ENCODE measurements around the gene S100A3.

S100A3 gene

GRCh38 chr1:153546796-153547559 lies 2.1 kb downstream of the S100A3 start:
- no peak overlapping the region for H3K4me3 ChIP-seq (ENCODE audit: low read depth, low read length)
- no peak for TF ChIP-seq CTCF (IDR thresholded peaks at IDR 0.05; ENCODE audit: borderline replicate concordance, insufficient read depth, low read depth, low read length)

- TF ChIP-seq CTCF (IDR thresholded peaks at IDR 0.05; ENCODE audit: borderline replicate concordance, insufficient read depth, low read depth, low read length): no peak
- no peak overlapping the region for H3K4me3 ChIP-seq (ENCODE audit: low read depth, low read length)
Observed at GRCh38 chr1:153546371-153546770, 2.7 kb downstream of the S100A3 start.

GRCh38 chr1:153545067-153546055 lies 3.7 kb downstream of the S100A3 start, which contains the start of gene S100A4:
Gene S100A4, minus strand, starts transcription at chr1:153545806. Its CDS starts 1,012 bp downstream, at chr1:153544794.
- peak within 1 kb of the TSS; percentile 16 for H3K4me3 ChIP-seq (ENCODE audit: low read depth, low read length)
- no peak for TF ChIP-seq CTCF (IDR thresholded peaks at IDR 0.05; ENCODE audit: borderline replicate concordance, insufficient read depth, low read depth, low read length)

- no peak overlapping the region for H3K4me3 ChIP-seq (ENCODE audit: low read depth, low read length)
- no peak for TF ChIP-seq CTCF (IDR thresholded peaks at IDR 0.05; ENCODE audit: borderline replicate concordance, insufficient read depth, low read depth, low read length)
Observed at GRCh38 chr1:153544453-153545066, 4.5 kb downstream of the S100A3 start.

GRCh38 chr1:153543736-153544135 lies 5.3 kb downstream of the S100A3 start:
- no peak overlapping the region for H3K4me3 ChIP-seq (ENCODE audit: low read depth, low read length)
- no peak for TF ChIP-seq CTCF (IDR thresholded peaks at IDR 0.05; ENCODE audit: borderline replicate concordance, insufficient read depth, low read depth, low read length)

- no peak for TF ChIP-seq CTCF (IDR thresholded peaks at IDR 0.05; ENCODE audit: borderline replicate concordance, insufficient read depth, low read depth, low read length)
- no peak overlapping the region for H3K4me3 ChIP-seq (ENCODE audit: low read depth, low read length)
Observed at GRCh38 chr1:153542956-153543711, 5.9 kb downstream of the S100A3 start.

Measured in GM12875 (cell line).